ENCODE data around the gene LGI4. TPM values are rescaled to one million over a fixed set of nuclear protein-coding genes. Genes with fewer than 3 reads are reported as not detected.

LGI4 gene
- polyA plus RNA-seq, 1 experiment: 0.25 TPM

GRCh38 chr19:35128398-35129057 is 6.3 kb downstream of the LGI4 start:
- no peak overlapping the region for H3K4me3 ChIP-seq (ENCODE audit: low read depth, low read length)
- no peak for DNase-seq (ENCODE audit: low read depth)
- ChIA-PET POLR2A (interaction anchor here (0.6 kb wide), 1 partner anchor 85 kb away, joined by 4 read pairs; no protein-coding TSS in a partner anchor), CTCF (interaction anchor here (0.7 to 2.6 kb wide), 3 partner anchors 8 to 14 kb away, joined by 4 to 25 read pairs (median 6); partner anchors contain the start of gene LGI4)
- H3K27me3 ChIP-seq (ENCODE audit: control insufficient read depth, insufficient read depth, low read length): peaks cover 4% of the 10 kb centered on the region
- TF ChIP-seq, protein P1, sequence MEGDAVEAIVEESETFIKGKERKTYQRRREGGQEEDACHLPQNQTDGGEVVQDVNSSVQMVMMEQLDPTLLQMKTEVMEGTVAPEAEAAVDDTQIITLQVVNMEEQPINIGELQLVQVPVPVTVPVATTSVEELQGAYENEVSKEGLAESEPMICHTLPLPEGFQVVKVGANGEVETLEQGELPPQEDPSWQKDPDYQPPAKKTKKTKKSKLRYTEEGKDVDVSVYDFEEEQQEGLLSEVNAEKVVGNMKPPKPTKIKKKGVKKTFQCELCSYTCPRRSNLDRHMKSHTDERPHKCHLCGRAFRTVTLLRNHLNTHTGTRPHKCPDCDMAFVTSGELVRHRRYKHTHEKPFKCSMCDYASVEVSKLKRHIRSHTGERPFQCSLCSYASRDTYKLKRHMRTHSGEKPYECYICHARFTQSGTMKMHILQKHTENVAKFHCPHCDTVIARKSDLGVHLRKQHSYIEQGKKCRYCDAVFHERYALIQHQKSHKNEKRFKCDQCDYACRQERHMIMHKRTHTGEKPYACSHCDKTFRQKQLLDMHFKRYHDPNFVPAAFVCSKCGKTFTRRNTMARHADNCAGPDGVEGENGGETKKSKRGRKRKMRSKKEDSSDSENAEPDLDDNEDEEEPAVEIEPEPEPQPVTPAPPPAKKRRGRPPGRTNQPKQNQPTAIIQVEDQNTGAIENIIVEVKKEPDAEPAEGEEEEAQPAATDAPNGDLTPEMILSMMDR (IDR thresholded peaks at IDR 0.05; ENCODE audit: insufficient read depth, low read depth, low read length): no peak
- H3K36me3 ChIP-seq (ENCODE audit: control insufficient read depth, insufficient read depth, low read length): no peaks in the 10 kb centered on the region

DNA sequence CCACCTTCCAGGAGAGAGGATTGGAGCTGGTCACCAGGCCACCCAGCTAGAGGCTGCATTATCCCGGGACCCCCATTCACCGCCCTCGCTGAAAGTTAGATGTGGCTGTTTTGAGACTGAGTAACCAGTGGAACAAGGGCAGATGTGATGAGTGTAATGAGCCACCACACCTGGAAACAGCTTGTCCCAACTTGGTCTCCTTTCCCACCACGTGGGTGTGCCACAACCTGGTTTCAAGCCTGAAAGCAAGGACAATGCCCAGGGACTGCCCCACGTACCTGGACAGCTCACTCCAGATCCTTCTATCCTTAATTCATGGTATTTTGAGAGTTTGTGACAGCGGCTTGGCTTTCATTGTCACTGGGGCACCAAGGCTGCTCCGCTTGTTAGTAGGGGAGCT is 7.0 kb downstream of the LGI4 start:
- DNase-seq (ENCODE audit: low read depth): no peak
- Histone ChIP-seq H3K4me3 (ENCODE audit: low read depth, low read length) (no peak overlapping the region), H3K27me3 (ENCODE audit: control insufficient read depth, insufficient read depth, low read length) (peaks cover 4% of the 10 kb centered on the region), H3K36me3 (ENCODE audit: control insufficient read depth, insufficient read depth, low read length) (no peaks in the 10 kb centered on the region)
- ChIA-PET CTCF (interaction anchor here (0.7 to 2.6 kb wide), 5 partner anchors 8 to 14 kb away, joined by 3 to 25 read pairs (median 6); partner anchors contain the start of gene LGI4), POLR2A (interaction anchor here (0.6 kb wide), 1 partner anchor 84 kb away, joined by 4 read pairs; no protein-coding TSS in a partner anchor)
- TF ChIP-seq, protein P1 (IDR thresholded peaks at IDR 0.05; ENCODE audit: insufficient read depth, low read depth, low read length): no peak

GRCh38 chr19:35126624-35126959 is 8.3 kb downstream of the LGI4 start:
- peaks cover 4% of the 10 kb centered on the region for H3K27me3 ChIP-seq (ENCODE audit: control insufficient read depth, insufficient read depth, low read length)
- TF ChIP-seq, protein P1 (IDR thresholded peaks at IDR 0.05; ENCODE audit: insufficient read depth, low read depth, low read length): no peak
- DNase-seq (ENCODE audit: low read depth): no peak
- H3K4me3 ChIP-seq (ENCODE audit: low read depth, low read length): no peak overlapping the region
- POLR2A ChIA-PET: no interaction called here
- CTCF ChIA-PET: interaction anchor here (1.3 to 2.6 kb wide), 4 partner anchors 9 to 15 kb away, joined by 3 to 25 read pairs (median 5); partner anchors contain the start of gene LGI4
- H3K36me3 ChIP-seq (ENCODE audit: control insufficient read depth, insufficient read depth, low read length): no peaks in the 10 kb centered on the region

DNA sequence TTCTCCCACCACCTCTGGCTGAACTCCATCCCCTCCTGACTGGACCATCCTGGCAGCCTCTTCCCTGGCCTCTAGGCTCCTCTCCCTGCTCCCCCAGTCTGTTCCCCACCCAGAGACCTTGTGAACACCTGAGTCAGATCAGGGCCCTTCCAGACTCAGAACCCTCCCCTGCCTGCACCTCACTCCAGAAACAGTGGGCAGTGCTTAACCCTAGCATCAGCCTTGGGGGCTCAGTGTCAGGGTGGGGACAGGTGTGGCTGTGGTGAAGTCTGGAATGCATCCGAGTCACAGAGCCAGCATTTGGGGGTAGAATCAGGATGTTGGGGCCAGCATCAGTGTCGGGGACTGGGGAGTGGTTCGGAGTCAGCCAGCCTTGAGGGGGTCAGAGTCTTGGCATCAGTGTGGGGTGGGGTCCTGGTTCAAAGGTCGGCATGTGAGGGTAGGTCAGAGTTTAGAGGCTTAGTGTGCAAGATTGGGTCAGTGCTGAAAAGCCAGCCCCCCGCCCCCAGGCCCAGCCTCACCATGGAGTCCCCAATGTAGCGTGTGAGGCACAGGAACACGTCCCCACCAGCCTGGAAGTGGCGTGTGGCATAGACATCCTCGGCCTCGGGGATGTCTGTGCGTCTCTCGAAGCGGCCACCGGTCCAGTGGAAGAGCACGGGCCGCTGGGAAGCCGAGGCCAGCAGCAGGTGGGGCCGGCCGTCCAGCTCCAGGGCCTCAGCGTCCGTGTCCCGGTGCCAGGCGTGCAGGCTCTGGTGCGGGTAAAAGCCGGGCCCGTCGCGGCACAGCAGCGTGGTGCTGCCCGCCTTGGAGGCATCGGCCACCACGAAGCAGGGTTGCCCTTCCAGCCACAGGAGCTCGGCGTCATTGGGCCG is 8.9 kb downstream of the LGI4 start:
- ChIA-PET POLR2A (no interaction called here), CTCF (interaction anchor here (0.9 to 2.6 kb wide), 6 partner anchors 9 to 44 kb away, joined by 3 to 26 read pairs (median 5); partner anchors contain the start of gene LGI4)
- no peaks in the 10 kb centered on the region for H3K36me3 ChIP-seq (ENCODE audit: control insufficient read depth, insufficient read depth, low read length)

More for the DNA sequence above, 8.9 kb downstream of the LGI4 start:
- Histone ChIP-seq H3K4me3 (ENCODE audit: low read depth, low read length) (no peak overlapping the region), H3K27me3 (ENCODE audit: control insufficient read depth, insufficient read depth, low read length) (peaks cover 4% of the 10 kb centered on the region)
- no peak for DNase-seq (ENCODE audit: low read depth)
- TF ChIP-seq, protein P1 (IDR thresholded peaks at IDR 0.05; ENCODE audit: insufficient read depth, low read depth, low read length): no peak

All from BJ (cell line).